ENCODE results near the gene GRK7.

Gene GRK7

DNA sequence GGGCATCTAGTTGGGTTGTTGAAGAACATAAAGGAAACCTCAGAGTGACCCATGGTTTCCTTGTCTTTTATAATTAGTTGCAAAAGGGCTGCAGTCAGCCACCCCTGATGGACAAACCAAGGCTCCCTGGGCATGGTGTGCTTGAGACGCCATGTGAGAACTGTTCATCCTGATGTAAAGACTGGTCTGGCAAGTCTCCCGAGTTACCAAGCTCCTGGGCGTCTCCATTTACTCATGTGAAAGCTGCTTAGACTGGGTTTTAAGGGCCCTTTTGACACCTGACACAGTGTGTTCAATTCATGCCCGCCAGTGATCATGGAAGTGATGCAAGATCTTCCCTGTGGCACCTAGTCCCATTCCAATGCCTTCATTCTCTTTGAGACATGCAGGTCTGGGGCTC lies 49.4 kb downstream of the GRK7 start:
- TF ChIP-seq, protein P1, sequence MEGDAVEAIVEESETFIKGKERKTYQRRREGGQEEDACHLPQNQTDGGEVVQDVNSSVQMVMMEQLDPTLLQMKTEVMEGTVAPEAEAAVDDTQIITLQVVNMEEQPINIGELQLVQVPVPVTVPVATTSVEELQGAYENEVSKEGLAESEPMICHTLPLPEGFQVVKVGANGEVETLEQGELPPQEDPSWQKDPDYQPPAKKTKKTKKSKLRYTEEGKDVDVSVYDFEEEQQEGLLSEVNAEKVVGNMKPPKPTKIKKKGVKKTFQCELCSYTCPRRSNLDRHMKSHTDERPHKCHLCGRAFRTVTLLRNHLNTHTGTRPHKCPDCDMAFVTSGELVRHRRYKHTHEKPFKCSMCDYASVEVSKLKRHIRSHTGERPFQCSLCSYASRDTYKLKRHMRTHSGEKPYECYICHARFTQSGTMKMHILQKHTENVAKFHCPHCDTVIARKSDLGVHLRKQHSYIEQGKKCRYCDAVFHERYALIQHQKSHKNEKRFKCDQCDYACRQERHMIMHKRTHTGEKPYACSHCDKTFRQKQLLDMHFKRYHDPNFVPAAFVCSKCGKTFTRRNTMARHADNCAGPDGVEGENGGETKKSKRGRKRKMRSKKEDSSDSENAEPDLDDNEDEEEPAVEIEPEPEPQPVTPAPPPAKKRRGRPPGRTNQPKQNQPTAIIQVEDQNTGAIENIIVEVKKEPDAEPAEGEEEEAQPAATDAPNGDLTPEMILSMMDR (IDR thresholded peaks at IDR 0.05; ENCODE audit: low read length, missing control alignments) = no peak
- H3K4me3 ChIP-seq (replicated peaks; ENCODE audit: low read depth, low read length) = no peak overlapping the region
- no peak for DNase-seq (ENCODE audit: low read depth)

All from fibroblast of pulmonary artery (primary cell).